HEK293 (cell line): ENCODE data around the gene TSHZ2.

ENCODE experiments used
- CTCF ChIA-PET: fragments of 350-600 bp; formaldehyde crosslinking; extraction: SDS; loops from one replicate; lab custom pipeline; 2021; ENCODE audit warnings: antibody characterized with exemption; lab: Yijun Ruan, JAX
- POLR2A ChIA-PET: fragments of 300-600 bp; formaldehyde crosslinking; extraction: SDS; loops from one replicate; lab custom pipeline; 2020; ENCODE audit warnings: antibody characterized with exemption, inconsistent platforms; lab: Yijun Ruan, JAX
- H3K27ac ChIP-seq: fragments of 200-500 bp; sonication (Bioruptor generic); 2 replicates; pipeline ENCODE4 v1.5.1; 2014; ENCODE audit warnings: low read depth, low read length, control low read depth, inconsistent platforms; ENCODE audit errors: extremely low read depth
- H3K36me3 ChIP-seq, 2 experiments: fragments of 200-500 bp in 1 of 2; sonication (Bioruptor generic) in 1 of 2; 1 replicate in 1 of 2; 2 replicates in 1 of 2; pipeline ENCODE4 v1.5.1; 2014 to 2017; ENCODE audit warnings: inconsistent platforms in 2 of 2, low read length in 2 of 2; ENCODE audit not compliant: control insufficient read depth in 2 of 2, insufficient read depth in 1 of 2
- H3K4me1 ChIP-seq: fragments of 200-500 bp; sonication (Bioruptor generic); 2 replicates; pipeline ENCODE4 v1.5.1; 2014; ENCODE audit warnings: mild to moderate bottlenecking, low read length, inconsistent platforms; ENCODE audit not compliant: control insufficient read depth, insufficient read depth
- H3K4me3 ChIP-seq: 2 replicates; pipeline ENCODE4 v1.5.1; 2011; ENCODE audit warnings: low read depth, mild to moderate bottlenecking, control low read depth, low read length, moderate library complexity
- H3K9me3 ChIP-seq: fragments of 200-500 bp; sonication (Bioruptor generic); 2 replicates; pipeline ENCODE4 v1.5.1; 2014; ENCODE audit warnings: low read depth, low read length, inconsistent platforms; ENCODE audit not compliant: control insufficient read depth, insufficient read depth
- BCL11A ChIP-seq: fragments of 450-650 bp; formaldehyde crosslinking; IDR thresholded peaks from 2 replicates; pipeline ENCODE4 v1.5.1; 2016; ENCODE audit warnings: low read depth, missing biosample characterization, missing genetic modification characterization
- GFI1B ChIP-seq: fragments of 450-650 bp; formaldehyde crosslinking; IDR thresholded peaks from 2 replicates; pipeline ENCODE4 v1.5.1; 2016; ENCODE audit warnings: missing biosample characterization, missing genetic modification characterization
- HOXA7 ChIP-seq: sonication (generic); formaldehyde crosslinking; IDR thresholded peaks from 2 replicates; pipeline ENCODE4 v1.8.1; 2022; ENCODE audit warnings: missing genetic modification reagents, borderline replicate concordance
- KLF10 ChIP-seq: fragments of 450-650 bp; IDR thresholded peaks from 2 replicates; pipeline ENCODE4 v1.5.1; 2018; ENCODE audit warnings: missing biosample characterization, mild to moderate bottlenecking, missing genetic modification characterization
- OVOL3 ChIP-seq: fragments of 450-650 bp; formaldehyde crosslinking; IDR thresholded peaks from 2 replicates; pipeline ENCODE4 v1.5.1; 2016; ENCODE audit warnings: missing biosample characterization, missing genetic modification characterization
- RBAK ChIP-seq: fragments of 450-650 bp; formaldehyde crosslinking; IDR thresholded peaks from 2 replicates; pipeline ENCODE4 v1.5.1; 2016; ENCODE audit warnings: missing biosample characterization, missing genetic modification characterization
- TRIM28 ChIP-seq: IDR thresholded peaks from 2 replicates; pipeline ENCODE4 v1.6.1; 2011; ENCODE audit warnings: low read length, control low read depth, borderline replicate concordance
- ZNF133 ChIP-seq: fragments of 450-650 bp; formaldehyde crosslinking; IDR thresholded peaks from 2 replicates; pipeline ENCODE4 v1.5.1; 2016; ENCODE audit warnings: missing biosample characterization, missing genetic modification characterization
- ZNF558 ChIP-seq: fragments of 450-650 bp; formaldehyde crosslinking; IDR thresholded peaks from 2 replicates; pipeline ENCODE4 v1.5.1; 2016; ENCODE audit warnings: missing biosample characterization, missing genetic modification characterization
- ZNF777 ChIP-seq: fragments of 450-650 bp; formaldehyde crosslinking; IDR thresholded peaks from 2 replicates; pipeline ENCODE4 v1.5.1; 2017; ENCODE audit warnings: missing biosample characterization, missing genetic modification characterization, borderline replicate concordance
- ZNF785 ChIP-seq: fragments of 450-650 bp; formaldehyde crosslinking; IDR thresholded peaks from 2 replicates; pipeline ENCODE4 v1.5.1; 2016; ENCODE audit warnings: missing biosample characterization, missing genetic modification characterization
- ZNF791 ChIP-seq: fragments of 450-650 bp; formaldehyde crosslinking; IDR thresholded peaks from 2 replicates; pipeline ENCODE4 v1.5.1; 2016; ENCODE audit warnings: missing biosample characterization, missing genetic modification characterization
- TF ChIP-seq, protein P1 (sequence below): fragments of 450-650 bp; formaldehyde crosslinking; IDR thresholded peaks from 2 replicates; pipeline ENCODE4 v1.5.1; 2016; ENCODE audit warnings: missing biosample characterization, missing genetic modification characterization
- TF ChIP-seq, protein P2 (sequence below): fragments of 450-650 bp; formaldehyde crosslinking; IDR thresholded peaks from 2 replicates; pipeline ENCODE4 v1.5.1; 2017; ENCODE audit warnings: missing biosample characterization, missing genetic modification characterization
- TF ChIP-seq, protein P3 (sequence below): fragments of 450-650 bp; formaldehyde crosslinking; IDR thresholded peaks from 2 replicates; pipeline ENCODE4 v1.5.1; 2016; ENCODE audit warnings: missing biosample characterization, missing genetic modification characterization, borderline replicate concordance
- TF ChIP-seq, protein P4 (sequence below): fragments of 450-650 bp; formaldehyde crosslinking; IDR thresholded peaks from 2 replicates; pipeline ENCODE4 v1.5.1; 2016; ENCODE audit warnings: missing biosample characterization, missing genetic modification characterization, low read depth

Gene TSHZ2

DNA sequence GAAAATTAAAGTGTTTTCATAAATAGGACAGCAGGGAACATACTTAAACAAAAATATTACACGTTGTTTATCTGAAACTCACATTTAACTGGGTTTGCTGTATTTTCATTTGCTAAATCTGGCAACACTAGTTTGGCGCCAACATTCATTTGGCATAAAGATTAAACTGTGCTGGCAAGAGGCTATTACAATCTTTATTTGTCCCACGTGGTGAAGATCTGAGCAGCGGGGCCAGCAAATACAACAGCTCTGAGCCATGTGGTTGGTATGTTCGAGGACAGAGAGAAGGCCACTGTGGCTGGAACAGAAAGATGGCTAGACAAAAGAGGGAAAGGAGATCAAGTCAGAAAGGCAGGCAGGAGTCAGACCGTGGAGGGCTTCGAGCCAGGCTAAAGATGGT lies 387.3 kb downstream of the TSHZ2 start:
- TF ChIP-seq HOXA7 (CRISPR knock-in tag) (no peak), ZNF133 (no peak), GFI1B (tag by site-specific recombination) (no peak), ZNF785 (tag by site-specific recombination) (no peak), ZNF791 (tag by site-specific recombination) (no peak), ZNF777 (tag by site-specific recombination) (no peak), BCL11A (tag by site-specific recombination) (no peak), KLF10 (tag by site-specific recombination) (no peak), TRIM28 (no peak)
- TF ChIP-seq, protein P1, sequence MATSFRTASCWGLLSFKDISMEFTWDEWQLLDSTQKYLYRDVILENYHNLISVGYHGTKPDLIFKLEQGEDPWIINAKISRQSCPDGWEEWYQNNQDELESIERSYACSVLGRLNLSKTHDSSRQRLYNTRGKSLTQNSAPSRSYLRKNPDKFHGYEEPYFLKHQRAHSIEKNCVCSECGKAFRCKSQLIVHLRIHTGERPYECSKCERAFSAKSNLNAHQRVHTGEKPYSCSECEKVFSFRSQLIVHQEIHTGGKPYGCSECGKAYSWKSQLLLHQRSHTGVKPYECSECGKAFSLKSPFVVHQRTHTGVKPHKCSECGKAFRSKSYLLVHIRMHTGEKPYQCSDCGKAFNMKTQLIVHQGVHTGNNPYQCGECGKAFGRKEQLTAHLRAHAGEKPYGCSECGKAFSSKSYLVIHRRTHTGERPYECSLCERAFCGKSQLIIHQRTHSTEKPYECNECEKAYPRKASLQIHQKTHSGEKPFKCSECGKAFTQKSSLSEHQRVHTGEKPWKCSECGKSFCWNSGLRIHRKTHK (tag by site-specific recombination) = no peak
- TF ChIP-seq, protein P2, sequence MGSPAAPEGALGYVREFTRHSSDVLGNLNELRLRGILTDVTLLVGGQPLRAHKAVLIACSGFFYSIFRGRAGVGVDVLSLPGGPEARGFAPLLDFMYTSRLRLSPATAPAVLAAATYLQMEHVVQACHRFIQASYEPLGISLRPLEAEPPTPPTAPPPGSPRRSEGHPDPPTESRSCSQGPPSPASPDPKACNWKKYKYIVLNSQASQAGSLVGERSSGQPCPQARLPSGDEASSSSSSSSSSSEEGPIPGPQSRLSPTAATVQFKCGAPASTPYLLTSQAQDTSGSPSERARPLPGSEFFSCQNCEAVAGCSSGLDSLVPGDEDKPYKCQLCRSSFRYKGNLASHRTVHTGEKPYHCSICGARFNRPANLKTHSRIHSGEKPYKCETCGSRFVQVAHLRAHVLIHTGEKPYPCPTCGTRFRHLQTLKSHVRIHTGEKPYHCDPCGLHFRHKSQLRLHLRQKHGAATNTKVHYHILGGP (tag by site-specific recombination) = no peak
- TF ChIP-seq, protein P3, sequence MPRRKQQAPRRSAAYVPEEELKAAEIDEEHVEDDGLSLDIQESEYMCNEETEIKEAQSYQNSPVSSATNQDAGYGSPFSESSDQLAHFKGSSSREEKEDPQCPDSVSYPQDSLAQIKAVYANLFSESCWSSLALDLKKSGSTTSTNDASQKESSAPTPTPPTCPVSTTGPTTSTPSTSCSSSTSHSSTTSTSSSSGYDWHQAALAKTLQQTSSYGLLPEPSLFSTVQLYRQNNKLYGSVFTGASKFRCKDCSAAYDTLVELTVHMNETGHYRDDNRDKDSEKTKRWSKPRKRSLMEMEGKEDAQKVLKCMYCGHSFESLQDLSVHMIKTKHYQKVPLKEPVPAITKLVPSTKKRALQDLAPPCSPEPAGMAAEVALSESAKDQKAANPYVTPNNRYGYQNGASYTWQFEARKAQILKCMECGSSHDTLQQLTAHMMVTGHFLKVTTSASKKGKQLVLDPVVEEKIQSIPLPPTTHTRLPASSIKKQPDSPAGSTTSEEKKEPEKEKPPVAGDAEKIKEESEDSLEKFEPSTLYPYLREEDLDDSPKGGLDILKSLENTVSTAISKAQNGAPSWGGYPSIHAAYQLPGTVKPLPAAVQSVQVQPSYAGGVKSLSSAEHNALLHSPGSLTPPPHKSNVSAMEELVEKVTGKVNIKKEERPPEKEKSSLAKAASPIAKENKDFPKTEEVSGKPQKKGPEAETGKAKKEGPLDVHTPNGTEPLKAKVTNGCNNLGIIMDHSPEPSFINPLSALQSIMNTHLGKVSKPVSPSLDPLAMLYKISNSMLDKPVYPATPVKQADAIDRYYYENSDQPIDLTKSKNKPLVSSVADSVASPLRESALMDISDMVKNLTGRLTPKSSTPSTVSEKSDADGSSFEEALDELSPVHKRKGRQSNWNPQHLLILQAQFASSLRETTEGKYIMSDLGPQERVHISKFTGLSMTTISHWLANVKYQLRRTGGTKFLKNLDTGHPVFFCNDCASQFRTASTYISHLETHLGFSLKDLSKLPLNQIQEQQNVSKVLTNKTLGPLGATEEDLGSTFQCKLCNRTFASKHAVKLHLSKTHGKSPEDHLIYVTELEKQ (tag by site-specific recombination) = no peak
- Histone ChIP-seq H3K36me3 (no peaks in the 10 kb centered on the region), H3K4me3 (no peak overlapping the region), H3K27ac (no peak overlapping the region), H3K4me1 (no peaks in the 10 kb centered on the region), H3K9me3 (no peaks in the 10 kb centered on the region)
- ChIA-PET POLR2A (no interaction called here), CTCF (interaction anchor here (0.5 kb wide), 1 partner anchor 157 kb away, joined by 3 read pairs; no protein-coding TSS in a partner anchor)

DNA sequence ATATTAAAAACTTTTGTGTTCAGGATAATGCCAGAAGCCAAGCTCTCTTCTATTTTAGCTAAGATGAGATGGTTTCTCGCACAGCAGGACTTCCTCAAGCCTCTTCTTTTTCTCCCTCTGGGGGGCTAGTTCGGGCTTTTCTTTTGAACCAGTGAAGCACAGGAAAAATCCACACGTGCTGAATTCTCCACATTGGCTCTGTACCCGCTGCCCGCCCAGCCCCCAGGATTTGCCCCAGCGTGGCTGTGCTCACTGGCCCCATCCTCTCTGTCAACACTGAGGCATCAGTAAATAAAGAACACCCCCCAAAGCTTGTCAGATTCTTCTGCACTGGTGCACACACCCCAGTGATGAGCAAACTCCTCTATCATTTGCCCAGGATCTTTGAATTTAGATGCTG lies 388.7 kb downstream of the TSHZ2 start:
- H3K27ac ChIP-seq = no peak overlapping the region
- ChIA-PET POLR2A (no interaction called here), CTCF (no interaction called here)
- H3K4me3 ChIP-seq = no peak overlapping the region
- no peaks in the 10 kb centered on the region for H3K36me3 ChIP-seq
- no peaks in the 10 kb centered on the region for H3K9me3 ChIP-seq
- no peak for TF ChIP-seq OVOL3 (tag by site-specific recombination)
- TF ChIP-seq ZNF558 (tag by site-specific recombination) = no peak
- no peak for TF ChIP-seq RBAK (tag by site-specific recombination)
- TF ChIP-seq, protein P4, sequence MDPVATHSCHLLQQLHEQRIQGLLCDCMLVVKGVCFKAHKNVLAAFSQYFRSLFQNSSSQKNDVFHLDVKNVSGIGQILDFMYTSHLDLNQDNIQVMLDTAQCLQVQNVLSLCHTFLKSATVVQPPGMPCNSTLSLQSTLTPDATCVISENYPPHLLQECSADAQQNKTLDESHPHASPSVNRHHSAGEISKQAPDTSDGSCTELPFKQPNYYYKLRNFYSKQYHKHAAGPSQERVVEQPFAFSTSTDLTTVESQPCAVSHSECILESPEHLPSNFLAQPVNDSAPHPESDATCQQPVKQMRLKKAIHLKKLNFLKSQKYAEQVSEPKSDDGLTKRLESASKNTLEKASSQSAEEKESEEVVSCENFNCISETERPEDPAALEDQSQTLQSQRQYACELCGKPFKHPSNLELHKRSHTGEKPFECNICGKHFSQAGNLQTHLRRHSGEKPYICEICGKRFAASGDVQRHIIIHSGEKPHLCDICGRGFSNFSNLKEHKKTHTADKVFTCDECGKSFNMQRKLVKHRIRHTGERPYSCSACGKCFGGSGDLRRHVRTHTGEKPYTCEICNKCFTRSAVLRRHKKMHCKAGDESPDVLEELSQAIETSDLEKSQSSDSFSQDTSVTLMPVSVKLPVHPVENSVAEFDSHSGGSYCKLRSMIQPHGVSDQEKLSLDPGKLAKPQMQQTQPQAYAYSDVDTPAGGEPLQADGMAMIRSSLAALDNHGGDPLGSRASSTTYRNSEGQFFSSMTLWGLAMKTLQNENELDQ (tag by site-specific recombination) = no peak
- H3K4me1 ChIP-seq = no peaks in the 10 kb centered on the region
